CD1c-positive myeloid dendritic cell (primary cell): ENCODE measurements around the gene ATF3.

ENCODE experiments used
- DNase-seq: peaks from one replicate; pipeline ENCODE4 v3.0.0-alpha.2; 2016; ENCODE audit errors: extremely low spot score

Gene ATF3

DNA sequence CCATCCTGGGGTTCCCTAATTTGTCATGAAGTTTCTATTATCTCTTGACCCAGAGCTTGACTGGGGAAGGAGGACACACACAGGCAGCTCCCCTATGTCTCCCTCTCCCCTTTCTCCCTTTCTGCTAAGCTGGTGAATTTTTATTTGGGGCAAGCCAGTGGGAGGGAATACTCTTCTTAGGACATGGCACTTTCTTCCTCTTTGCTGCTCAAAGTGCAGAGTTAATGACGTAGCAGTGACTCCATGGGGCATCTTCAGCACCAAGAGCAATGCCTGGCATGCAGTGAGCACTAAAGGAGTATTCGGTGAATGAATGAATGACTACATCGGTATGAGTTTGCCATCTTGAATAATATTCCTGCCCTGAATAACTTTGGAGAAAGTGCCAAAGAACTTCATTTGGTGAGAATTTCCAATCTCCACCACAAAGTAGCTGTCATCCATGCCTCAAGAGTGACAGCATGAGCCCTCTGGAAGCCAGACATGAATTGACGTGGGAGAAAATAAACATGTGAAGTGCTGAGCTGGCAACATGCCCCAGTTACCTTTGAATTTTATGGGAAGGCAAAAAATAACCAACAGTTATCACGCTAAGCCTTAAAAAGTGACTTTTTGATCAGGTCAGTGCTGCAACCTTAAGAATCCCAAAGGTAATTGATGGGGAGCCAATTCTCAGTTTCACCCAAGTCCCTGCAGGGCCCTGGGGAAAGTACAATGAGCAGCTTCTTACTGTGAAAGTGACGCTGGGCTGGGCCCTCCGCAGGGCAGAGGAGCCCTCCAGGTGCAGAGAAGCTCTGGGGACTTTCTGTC, 22.1 kb upstream of the ATF3 start:
- DNase-seq, result no peak

DNA sequence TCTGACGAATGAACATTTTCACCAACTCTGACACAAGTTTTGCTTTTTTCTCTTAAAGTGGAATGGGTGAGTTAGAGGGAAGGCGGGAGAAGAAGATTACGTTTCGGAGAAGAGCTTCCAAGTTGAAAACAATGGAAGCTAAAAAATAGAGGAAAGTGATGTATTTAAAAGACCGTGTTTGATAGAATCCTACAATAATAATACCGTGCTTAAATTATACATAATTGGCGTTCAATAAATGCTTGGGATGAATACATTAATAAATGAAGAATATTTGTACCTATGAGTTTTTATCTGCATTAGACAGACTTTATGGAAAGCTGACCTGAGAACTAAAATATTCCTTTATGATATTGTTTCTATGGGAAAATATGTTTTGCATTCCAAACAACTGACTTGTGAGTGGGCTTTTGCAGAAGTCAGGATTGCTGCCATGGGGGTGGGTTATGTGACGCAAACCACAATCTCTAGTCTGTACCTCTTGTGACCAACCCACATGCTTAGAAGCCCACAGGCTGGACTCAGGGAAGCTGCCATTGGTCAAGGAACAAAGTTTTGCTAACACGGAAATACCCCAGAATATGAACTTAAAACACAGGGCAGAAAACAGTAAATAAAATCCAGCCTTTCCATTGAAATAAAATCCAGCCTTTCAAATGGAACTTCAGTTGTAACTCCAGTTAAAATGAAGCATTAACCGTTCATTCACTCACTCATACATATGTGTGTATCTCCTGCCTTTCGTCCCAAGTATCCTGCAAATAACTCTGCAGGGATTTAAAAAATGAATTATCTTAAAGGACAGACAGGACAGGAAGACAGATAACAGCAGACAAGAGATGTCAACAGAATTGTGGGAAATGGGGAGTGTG, 21.3 kb upstream of the ATF3 start:
- peak; percentile 84 for DNase-seq

DNA sequence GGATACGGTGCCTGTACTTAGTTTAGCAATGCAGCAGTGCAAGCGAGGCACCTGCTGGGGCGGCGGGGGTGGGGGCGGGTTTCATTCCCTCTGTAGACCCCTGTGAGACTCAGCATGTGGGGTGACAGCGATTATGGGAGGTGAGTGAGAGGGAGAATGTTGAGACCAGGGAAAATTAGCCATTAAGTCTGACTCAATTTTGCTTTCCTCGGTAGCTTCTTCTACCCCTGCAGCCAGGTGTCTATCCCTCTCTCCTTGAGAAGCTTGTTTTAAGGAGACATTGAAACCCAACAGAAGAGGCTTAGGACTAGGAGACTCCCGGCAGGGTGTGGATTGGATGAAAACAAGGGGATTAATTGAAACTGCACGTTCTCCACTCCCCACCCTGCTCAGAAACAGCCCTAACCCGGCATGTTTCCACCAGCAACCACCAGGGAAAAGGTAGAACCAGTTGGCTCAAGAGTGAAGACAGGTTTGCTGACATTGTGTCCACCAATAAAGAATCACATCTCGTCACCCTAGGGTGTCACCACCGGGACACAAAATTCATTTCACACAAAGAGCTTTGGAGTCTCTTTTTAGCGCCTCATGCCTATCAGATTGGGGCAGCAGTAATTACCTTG, 20.6 kb upstream of the ATF3 start:
- DNase-seq, result no peak

DNA sequence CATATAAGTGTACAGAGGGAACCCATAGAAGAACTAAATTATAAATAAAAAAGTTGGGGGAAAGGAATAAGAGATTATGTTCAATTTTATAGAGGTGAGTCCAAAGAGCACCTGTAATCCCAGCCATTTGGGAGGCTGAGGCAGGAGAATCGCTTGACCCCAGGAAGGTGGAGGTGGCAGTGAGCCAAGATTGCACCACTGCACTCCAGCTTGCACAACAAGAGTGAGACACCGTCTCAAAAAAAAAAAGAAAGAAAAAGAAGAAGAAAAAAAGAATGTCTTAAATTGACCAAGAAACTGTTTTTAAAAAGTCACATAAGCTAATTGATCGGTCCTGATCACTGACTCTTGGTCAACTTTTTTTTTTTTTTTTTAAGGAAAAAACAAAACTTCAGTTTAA, 19.1 kb upstream of the ATF3 start:
- DNase-seq, result no peak

DNA sequence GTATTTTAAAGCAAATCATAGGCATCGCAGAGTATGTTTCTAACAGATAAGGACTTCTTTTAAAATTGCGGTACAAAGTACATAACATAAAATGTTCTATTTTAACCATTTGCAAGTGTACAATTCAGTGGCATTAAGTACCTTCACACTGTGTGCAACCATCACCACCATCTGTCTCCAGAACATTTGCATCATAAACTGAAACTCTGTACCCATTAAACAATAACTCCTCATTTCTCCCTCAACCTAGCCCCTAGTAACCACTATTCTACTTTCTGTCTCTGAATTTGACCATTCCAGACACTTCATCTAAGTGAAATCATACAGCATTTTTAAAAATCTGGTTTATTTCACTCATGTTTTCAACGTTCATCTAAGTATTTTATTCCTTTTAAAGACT, 16.6 kb upstream of the ATF3 start:
- DNase-seq, result no peak

DNA sequence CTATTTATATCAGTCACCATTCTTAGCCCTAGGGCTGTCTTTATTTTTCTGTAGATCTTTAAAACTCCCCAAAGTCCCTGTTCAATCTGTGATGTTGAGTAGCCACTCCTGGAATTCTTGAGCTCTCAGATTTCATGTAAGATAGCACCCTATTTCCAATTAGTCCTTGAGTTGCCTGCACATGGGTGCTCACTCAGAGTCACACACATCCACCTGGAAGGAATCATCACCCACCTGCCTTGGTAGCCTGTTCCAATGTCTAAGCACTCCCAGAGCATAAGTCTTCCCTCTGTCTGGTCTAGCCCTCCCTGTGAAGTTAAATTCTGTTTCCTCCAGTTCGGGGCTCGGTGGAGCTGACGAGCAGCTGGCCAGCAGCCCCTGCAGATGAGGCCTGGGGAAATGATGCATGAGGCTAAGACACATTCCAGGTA, 14.7 kb upstream of the ATF3 start:
- no peak for DNase-seq

DNA sequence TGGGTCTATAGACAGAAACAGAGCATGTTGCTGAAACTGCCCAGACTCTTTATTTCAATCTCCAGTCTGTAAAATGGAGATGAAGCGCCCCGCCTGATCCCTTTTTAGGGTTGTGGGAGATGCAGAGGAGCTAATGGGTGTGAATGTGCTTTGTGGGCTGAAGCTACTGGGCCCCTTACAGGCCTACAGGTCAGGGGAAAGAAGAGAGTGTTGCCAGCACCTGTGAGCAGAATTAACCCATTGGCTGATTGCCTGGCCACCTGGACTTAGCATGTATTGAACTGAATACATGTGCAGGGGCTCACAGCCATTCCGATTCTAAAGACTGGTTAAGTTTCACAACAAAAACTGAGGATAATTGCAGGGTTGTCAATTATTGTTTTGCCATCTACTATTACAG, 13.9 kb upstream of the ATF3 start:
- no peak for DNase-seq

DNA sequence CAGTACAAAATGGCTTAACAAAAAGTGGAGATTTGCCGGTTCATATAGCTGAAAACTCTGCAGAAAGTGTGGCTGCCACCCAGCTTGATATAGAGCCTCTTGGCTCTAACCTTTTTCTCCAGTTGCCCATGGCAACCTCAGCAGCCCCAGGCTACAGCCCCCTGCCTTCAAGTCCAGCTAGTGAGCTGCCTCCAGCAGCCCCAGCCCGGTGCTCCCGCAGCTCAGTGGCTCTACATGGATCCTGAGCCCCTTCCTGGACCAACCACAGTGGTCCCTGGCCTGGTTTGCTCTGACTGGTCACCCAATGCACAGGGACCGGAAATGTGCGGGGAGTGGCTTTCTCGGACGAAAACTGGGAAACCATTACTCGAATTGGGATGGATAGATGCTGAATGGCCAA, 13.3 kb upstream of the ATF3 start:
- DNase-seq, result no peak

DNA sequence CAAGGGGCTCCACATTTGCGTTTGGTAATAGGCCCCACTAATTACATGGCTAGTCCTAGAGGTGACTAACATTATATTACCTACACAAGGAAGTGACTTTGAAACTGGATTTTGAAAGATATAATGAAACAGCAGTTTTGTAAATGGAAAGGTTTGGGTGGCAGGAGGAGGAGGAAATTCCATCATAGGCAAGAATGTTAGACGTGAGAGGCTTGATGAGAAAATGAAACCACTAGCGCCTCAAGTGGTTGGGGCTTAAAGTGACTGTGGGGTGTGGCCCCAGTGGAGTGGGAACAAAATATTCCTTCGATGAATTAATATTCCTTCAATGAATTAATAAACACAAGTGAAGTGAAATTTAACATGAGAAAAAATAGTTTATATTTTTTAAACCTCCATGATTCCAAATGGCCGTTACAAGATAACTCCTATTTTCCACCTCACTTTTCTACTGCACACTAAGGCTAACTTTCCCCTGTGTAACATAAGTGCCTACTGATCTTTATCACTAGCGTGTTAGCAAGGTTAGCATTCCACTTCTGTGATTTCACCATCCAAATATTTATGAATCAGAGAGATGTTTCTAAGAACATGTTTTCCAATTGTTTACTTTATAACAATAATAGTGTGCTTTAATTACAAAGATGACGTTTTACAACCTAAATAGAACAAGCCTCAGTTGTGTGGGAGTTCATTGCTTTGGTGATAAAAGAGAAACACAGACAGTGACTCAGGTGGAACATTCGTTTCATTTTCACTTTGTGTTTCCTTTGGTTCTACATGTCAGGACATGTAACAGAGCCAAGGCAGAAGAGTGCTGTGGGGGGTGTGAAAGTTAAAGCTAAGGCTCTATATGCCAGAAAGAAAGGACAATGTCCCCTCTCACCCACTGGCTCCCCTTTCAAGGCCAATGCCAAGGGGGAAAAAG, 12.5 kb upstream of the ATF3 start:
- peak; percentile 93 for DNase-seq

DNA sequence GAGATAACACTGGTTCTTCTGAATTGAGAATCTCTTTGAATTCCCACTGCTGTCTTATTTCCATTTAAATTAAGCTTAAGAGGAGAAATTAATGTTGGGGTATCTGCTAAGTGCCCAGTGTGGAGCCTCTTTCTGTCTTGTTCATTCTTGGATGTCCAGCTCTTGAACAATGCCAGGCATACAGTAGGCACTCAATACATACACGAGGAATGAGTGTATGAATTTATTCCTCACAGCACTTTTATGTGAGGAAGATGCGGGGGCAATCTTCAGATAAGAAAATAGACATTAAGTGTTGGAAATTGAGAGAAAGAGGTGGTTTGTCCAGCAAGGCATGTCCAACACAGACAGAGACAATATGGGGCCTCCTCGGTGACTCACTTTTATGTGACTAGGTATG, 11.8 kb upstream of the ATF3 start:
- DNase-seq, result no peak

DNA sequence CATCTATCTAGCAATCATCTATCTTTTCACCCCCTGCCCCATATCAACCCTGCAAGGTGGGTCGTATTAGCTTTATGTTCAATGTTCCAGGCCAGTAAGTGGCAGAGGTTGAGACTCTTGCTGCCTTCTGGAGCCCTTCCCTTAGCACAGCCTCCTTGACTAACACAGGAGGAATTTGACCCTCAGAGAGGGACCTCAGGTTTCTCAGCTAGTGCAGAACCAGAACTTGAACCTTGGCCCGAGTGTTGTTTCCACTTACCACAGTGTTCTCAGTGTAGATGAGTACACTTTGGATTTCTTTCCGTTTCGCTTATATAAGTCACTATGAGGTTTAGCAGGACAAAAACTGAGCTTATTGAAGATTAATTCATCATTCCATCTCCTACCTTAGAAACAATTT, 11.1 kb upstream of the ATF3 start:
- no peak for DNase-seq

DNA sequence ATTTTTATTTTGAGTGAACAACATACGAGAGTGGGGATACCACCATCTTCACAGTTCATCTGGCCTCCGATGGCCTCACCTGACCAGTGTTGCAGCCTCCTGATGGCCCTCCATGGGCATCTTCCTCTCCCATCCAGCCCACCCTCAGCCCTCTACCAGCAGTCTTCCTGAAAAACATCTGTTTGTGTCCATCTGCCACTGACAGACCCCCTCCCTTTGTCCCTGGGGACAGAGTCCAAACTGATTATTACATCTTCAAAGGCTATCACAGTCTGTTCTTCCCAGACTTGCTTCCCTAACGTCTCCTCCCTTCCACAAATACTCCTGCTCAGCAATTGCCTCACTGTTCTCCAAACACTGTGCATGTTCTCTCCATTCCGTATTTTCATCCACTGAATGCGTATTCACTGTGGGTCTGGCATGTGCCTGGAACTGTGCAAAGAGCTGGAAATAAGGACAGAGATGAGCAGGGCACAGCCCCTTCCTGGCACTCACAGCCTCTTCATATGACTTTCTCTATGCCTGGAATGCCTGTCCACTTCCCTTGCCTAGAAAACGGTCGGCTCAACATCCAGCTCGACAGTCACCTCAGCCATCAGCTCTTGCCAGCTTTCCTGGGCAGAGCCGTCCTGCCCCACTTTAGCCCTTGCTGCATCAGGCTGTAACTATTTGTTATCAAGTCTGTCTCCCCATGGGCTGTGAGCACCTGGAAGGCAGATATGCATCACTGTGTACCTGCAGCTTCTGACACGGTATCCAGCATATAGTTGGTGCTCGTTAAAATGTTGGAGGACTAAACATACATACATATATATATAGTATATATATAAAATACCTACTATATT, 8.3 kb upstream of the ATF3 start:
- DNase-seq, result no peak

DNA sequence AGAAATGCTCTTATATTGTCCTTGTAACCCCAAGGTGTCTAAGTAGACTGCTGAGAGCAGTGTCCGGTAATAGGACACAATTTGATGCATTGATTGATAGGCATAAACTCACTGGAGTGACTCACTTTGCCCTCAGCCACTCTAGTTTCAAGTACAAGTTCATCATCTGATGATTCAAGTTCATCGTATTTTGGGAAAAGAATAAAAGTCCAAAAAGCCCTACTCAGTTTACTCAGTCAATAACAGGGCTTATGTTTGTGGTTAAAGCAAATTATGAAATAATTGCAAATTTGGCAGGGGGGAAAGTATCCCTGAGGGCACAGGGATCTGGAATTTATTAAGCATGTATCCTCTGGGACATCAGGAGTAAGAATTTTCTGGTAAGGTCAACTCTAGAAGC, 7.6 kb upstream of the ATF3 start:
- DNase-seq, result no peak

DNA sequence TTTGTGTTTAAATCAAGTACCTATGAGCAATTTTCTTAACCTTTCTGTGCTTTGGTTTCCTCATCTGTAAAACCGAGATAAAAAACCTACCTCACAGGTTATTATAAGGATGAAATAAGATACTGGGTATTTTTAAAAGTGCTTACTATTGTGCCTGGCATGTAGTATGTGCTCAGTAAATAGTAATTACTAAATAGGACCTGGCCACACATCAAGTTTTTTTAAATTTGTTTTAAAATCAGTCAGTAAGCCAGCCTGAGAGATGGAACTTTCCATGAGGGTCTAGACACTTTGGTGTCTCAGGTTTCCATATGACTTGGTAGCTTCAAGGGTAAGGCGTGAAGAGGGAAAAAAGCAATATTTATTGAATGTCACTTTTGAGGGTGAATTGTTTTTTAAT, 7.0 kb upstream of the ATF3 start:
- DNase-seq, result no peak

DNA sequence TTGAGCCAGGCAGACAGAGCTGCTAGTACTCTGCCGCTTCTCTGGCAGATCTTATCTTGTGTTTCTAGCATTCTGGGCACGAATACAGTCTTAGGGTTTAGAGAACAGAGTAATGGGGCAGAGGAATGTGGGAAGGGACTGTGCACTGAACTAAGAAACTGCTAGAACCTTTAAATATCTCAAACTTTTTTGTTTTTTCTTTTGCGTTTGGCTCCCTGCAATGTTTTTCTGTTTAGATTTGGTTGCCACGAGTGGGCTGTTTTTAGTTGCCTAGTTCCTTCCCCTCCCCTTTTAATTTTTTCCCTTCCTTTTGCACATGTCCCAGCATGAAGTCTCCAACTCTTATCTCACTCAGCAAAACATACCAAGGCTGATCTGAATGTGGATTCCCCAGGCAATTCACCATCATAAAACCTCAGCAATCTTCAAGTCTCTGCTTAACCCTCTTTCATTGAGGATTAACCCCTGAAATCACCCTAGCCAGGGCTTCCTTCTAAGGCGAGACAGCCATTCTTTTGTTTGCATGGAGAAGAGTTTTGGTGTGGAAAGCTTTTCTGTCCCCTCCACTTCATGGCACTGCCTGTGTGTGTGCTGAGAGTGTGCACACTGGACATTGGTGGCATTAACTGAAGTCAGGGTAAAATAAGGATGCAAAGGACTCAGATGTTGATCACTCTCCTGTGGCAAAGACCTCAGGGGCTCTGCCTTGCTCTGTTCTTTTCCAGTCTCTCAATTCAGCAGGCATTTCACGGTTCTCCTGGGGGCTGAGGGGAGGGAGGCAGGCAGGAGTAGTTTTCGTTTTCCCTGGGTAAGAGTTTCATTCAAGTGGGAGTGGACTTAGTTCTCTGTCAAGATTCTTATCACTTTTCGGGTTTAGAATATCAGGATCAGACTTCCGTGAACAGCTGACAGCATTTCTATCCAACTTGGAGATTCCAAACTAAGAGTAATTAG, 2.8 kb upstream of the ATF3 start:
- no peak for DNase-seq

DNA sequence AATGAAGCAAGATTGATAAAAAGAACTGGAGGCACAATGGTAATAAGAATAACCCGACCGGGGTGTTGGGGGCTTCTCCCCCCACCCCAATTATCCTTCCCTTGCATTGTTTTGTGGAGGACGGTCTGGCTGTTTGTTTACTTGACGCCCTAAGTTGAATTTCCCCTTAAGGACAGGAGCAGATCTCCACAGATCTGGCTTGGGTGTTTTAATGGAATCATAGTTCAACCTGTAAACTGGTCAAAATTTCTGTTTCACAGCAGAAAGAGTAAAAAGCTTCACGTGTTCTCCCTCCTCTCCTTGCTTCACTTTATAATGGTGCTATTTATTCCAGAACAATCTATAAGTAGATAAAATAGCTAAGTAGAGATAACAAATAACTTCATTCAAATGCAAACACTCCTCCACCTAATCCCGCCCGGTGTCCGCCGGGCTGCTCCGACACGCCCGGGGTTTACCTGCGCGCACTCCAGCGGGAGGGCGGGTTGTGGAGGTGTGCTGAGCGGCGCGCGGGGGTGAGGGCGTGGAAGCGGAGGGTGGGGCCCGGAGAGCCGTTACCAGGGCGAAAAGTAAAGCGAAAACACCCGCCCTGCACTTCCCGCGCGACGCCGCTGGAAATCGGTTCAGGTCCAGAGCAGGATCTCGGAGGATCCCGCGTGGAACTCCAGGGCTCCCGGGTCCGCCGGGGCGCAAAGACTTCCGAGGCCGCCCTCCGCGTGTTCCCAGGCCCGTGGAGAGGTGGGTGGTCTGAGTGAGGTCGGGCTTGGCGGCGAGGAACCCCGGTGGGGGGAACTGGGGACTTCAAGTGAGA, 2.0 kb upstream of the ATF3 start:
- DNase-seq, result peak; percentile 77

DNA sequence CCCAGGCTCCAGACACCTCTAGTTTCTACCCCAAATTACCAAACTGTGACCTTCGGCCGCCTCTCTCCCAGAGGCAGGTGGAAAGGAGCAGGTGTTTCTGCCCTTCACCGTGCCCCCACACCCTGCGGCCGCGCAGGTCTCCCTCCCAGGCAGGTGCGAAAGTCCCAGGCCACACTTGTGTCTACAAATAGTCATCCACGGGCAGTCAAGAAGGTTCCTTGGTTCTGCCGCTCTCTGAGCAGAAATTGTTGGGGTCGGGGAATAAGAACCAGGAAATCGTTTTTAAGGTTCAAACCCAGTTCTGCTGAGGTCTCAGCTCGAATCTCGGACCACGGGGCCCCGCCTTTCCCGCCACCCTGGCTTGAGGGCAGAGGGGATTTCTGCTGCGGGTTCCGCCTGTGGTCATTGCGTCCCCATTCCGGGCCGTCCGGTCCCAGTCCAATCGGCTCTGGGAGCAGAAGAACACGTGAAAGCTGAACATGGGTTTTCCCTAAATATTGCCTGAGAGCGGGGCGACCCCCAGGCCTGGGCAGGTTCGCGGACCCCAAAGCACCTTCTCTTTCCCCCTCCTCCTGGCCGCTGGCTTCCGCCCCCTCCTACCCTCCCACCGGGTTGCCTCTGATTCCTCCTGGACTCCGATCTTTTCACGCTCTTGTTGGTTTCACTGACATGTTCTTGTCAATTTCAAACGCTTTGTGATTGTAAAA, 1.2 kb upstream of the ATF3 start:
- peak; percentile 74 for DNase-seq

DNA sequence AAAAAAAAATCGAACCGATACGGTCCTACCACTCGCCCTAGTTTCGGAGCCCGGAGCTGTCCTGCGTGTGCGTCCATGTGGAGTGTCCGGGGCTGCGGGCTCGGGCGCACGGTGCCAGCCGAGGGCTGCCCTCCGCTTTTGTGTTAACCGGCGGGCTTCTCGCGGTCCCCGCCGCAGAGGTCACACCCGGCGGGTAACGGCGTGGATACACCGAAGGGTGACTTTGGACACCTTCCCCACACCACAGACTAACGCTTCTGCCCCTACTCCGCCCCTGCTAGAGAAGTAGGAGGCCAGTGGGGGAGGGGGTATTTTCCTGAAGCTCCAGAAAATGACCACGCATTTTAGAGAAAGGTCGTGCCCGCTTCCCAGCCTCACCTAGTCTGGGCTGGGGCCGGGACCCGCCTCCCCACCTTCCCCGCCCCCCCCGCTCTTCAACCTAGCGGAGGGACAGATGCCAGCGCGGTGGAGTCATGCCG, 609 bp upstream of the ATF3 start:
- DNase-seq, result no peak
